SK-N-SH (cell line): ENCODE measurements around the gene RAET1E. TPM values are rescaled to one million over a fixed set of nuclear protein-coding genes. Genes with fewer than 3 reads are reported as not detected.

Source experiments
- CTCF ChIA-PET: fragments of 300-600, 350-600 bp; formaldehyde crosslinking; extraction: SDS; loops from one replicate; lab custom pipeline; 2021; lab: Yijun Ruan, JAX
- POLR2A ChIA-PET: fragments of 350-600 bp; sonication (Branson Sonifier 250); formaldehyde crosslinking; extraction: SDS; loops from one replicate; lab custom pipeline; 2020; ENCODE audit warnings: antibody characterized with exemption, inconsistent platforms; lab: Yijun Ruan, JAX
- DNase-seq: peaks from one replicate; pipeline ENCODE4 v3.0.0; 2012
- H2AFZ ChIP-seq: fragments of 200-600 bp; sonication (generic); 2 replicates; pipeline ENCODE4 v1.8.1; 2016; ENCODE audit warnings: antibody characterized with exemption, mild to moderate bottlenecking, low read depth
- H3F3A ChIP-seq: fragments of 200-600 bp; sonication (generic); replicated peaks from 2 replicates; pipeline ENCODE3; 2016; ENCODE audit warnings: antibody characterized with exemption, mild to moderate bottlenecking; ENCODE audit not compliant: insufficient read depth
- H3K27ac ChIP-seq, 2 experiments: fragments of 200-500 bp in 1 of 2; fragments of 200-600 bp in 1 of 2; sonication (Bioruptor generic) in 1 of 2; sonication (generic), shearing (Covaris generic) in 1 of 2; 2 replicates each; pipeline versions ENCODE4 v1.5.1 to v1.6.1; 2014 to 2016; ENCODE audit warnings: low read depth in 2 of 2, inconsistent platforms in 1 of 2, low read length in 1 of 2, mild to moderate bottlenecking in 1 of 2, mixed read lengths in 1 of 2
- H3K27me3 ChIP-seq: fragments of 200-600 bp; sonication (generic), shearing (Covaris generic); 2 replicates; pipeline ENCODE4 v1.6.1; 2016; ENCODE audit warnings: mixed run types; ENCODE audit not compliant: insufficient read depth
- H3K36me3 ChIP-seq, 2 experiments: fragments of 200-500 bp in 1 of 2; fragments of 200-600 bp in 1 of 2; sonication (Bioruptor generic) in 1 of 2; sonication (generic) in 1 of 2; replicated peaks in 1 of 2; 2 replicates each; pipeline versions ENCODE3 to v1.5.1; 2014 to 2016; ENCODE audit warnings: low read length in 1 of 2, mild to moderate bottlenecking in 1 of 2; ENCODE audit not compliant: insufficient read depth in 2 of 2, control insufficient read depth in 1 of 2
- H3K4me1 ChIP-seq, 2 experiments: fragments of 200-500 bp in 1 of 2; fragments of 200-600 bp in 1 of 2; sonication (Bioruptor generic) in 1 of 2; sonication (generic), shearing (Covaris generic) in 1 of 2; 2 replicates each; pipeline versions ENCODE4 v1.5.1 to v1.6.1; 2014 to 2016; ENCODE audit warnings: low read depth in 1 of 2, low read length in 1 of 2, mixed run types in 1 of 2; ENCODE audit not compliant: insufficient read depth in 2 of 2, control insufficient read depth in 1 of 2
- H3K4me2 ChIP-seq: fragments of 200-600 bp; sonication (generic), shearing (Covaris generic); 2 replicates; pipeline ENCODE4 v1.6.1; 2017; ENCODE audit warnings: mixed run types
- H3K4me3 ChIP-seq, 2 experiments: fragments of 200-500 bp in 1 of 2; fragments of 200-600 bp in 1 of 2; sonication (Bioruptor generic) in 1 of 2; sonication (generic), shearing (Covaris generic) in 1 of 2; 2 replicates each; pipeline versions ENCODE4 v1.5.1 to v1.8.1; 2014 to 2016; ENCODE audit warnings: low read depth in 2 of 2, inconsistent platforms in 1 of 2, low read length in 1 of 2, mild to moderate bottlenecking in 1 of 2, mixed read lengths in 1 of 2, moderate library complexity in 1 of 2
- H3K79me2 ChIP-seq: fragments of 200-600 bp; sonication (generic); 2 replicates; pipeline ENCODE4 v1.8.1; 2017; ENCODE audit warnings: mild to moderate bottlenecking; ENCODE audit not compliant: insufficient read depth
- H3K9ac ChIP-seq: fragments of 200-600 bp; sonication (generic); 2 replicates; pipeline ENCODE4 v1.6.1; 2017; ENCODE audit warnings: mixed run types
- H3K9me2 ChIP-seq: fragments of 200-600 bp; sonication (generic); 2 replicates; pipeline ENCODE4 v1.6.1; 2017; ENCODE audit warnings: mixed run types
- H3K9me3 ChIP-seq: fragments of 200-600 bp; sonication (generic); 2 replicates; pipeline ENCODE4 v1.6.1; 2017; ENCODE audit warnings: mixed run types, mild to moderate bottlenecking, moderate library complexity
- H4K20me1 ChIP-seq: fragments of 200-600 bp; sonication (generic); 2 replicates; pipeline ENCODE4 v1.6.1; 2017; ENCODE audit warnings: mild to moderate bottlenecking, mixed run types; ENCODE audit not compliant: insufficient read depth
- CTCF ChIP-seq: fragments of 200-600 bp; sonication (generic); IDR thresholded peaks from 2 replicates; pipeline ENCODE4 v1.6.1; 2017; ENCODE audit warnings: antibody characterized with exemption, mild to moderate bottlenecking, moderate library complexity
- EZH2phosphoT487 ChIP-seq: fragments of 200-600 bp; sonication (generic); IDR thresholded peaks from 2 replicates; pipeline ENCODE4 v1.6.1; 2017; ENCODE audit warnings: low read depth, mixed run types, mild to moderate bottlenecking, antibody characterized with exemption, moderate library complexity, borderline replicate concordance
- FOSL2 ChIP-seq: IDR thresholded peaks from 2 replicates; pipeline ENCODE4 v1.4.0; 2012; ENCODE audit warnings: low read depth, mild to moderate bottlenecking, moderate library complexity, borderline replicate concordance
- FOXJ3 ChIP-seq: sonication (generic); formaldehyde crosslinking; IDR thresholded peaks from 2 replicates; pipeline ENCODE4 v1.5.1; 2020; ENCODE audit warnings: mild to moderate bottlenecking, missing genetic modification reagents
- GATA2 ChIP-seq: sonication (generic); formaldehyde crosslinking; IDR thresholded peaks from 2 replicates; pipeline ENCODE4 v1.5.0; 2020; ENCODE audit warnings: mild to moderate bottlenecking, missing genetic modification reagents
- MXI1 ChIP-seq: IDR thresholded peaks from 2 replicates; pipeline ENCODE4 v1.6.1; 2012; ENCODE audit warnings: mild to moderate bottlenecking, low read depth, low read length, improper control_type of control experiment
- REST ChIP-seq: IDR thresholded peaks from 2 replicates; pipeline ENCODE4 v1.6.1; 2012; ENCODE audit warnings: mild to moderate bottlenecking, low read depth, low read length, moderate library complexity
- SMC3 ChIP-seq: IDR thresholded peaks from 2 replicates; pipeline ENCODE4 v1.6.1; 2012; ENCODE audit warnings: low read depth, low read length, improper control_type of control experiment
- WGBS: methylation state at CpG from one replicate; pipeline ENCODE4 v1.1.6; 2017; ENCODE audit warnings: low lambda C conversion rate; 5-methylcytosine and 5-hydroxymethylcytosine counted together
- polyA plus RNA-seq, 3 experiments: library from polyadenylated mRNA; depleted of rRNA; stranded (reverse); fragments of >200 nt; gene quantifications; 2 replicates each; pipeline ENCODE4 v1.2.3, GENCODE V29; 2012

Gene RAET1E
- polyA plus RNA-seq, 1 of the 3 experiments (the other 2 are of a cell fraction): 0.15 TPM

- no peak for TF ChIP-seq EZH2phosphoT487
Observed at GRCh38 chr6:149888093-149888492, 9.8 kb downstream of the RAET1E start (continued).

GRCh38 chr6:149887343-149887742 is 10.6 kb downstream of the RAET1E start:
- no peaks in the 10 kb centered on the region for H3K36me3 ChIP-seq
- DNase-seq: no peak
- no peak for TF ChIP-seq CTCF
- TF ChIP-seq FOSL2: peak; percentile 3; the same call in 1 of the 2 replicates
- no peak for TF ChIP-seq GATA2
- TF ChIP-seq, all 33 proteins: peak for 1
- Histone ChIP-seq H3K4me2 (no peak overlapping the region), H2AFZ (no peak overlapping the region), H3K9ac (no peak overlapping the region), H3K27me3 (no peaks in the 10 kb centered on the region), H3K4me3 (no peak overlapping the region), H3F3A (no peaks in the 10 kb centered on the region), H3K79me2 (no peaks in the 10 kb centered on the region), H4K20me1 (no peaks in the 10 kb centered on the region), H3K9me3 (no peaks in the 10 kb centered on the region), H3K9me2 (no peaks in the 10 kb centered on the region), H3K27ac (no peak overlapping the region), H3K4me1 (no peaks in the 10 kb centered on the region)
- ChIA-PET CTCF (interaction anchor here (0.6 to 0.7 kb wide), 2 partner anchors 66 to 120 kb away, joined by 3 read pairs; no protein-coding TSS in a partner anchor), POLR2A (no interaction called here)
- 43% methylated on average over 3 of the region's 3 CpGs for WGBS

GRCh38 chr6:149885888-149886287 is 12.0 kb downstream of the RAET1E start:
- no peak for TF ChIP-seq MXI1
- no peak for TF ChIP-seq REST
- no peak for TF ChIP-seq SMC3
- TF ChIP-seq FOXJ3 (CRISPR knock-in tag): no peak
- POLR2A ChIA-PET: no interaction called here
- CTCF ChIA-PET: interaction anchor here (0.9 kb wide), 2 partner anchors 14 to 162 kb away, joined by 3 read pairs; no protein-coding TSS in a partner anchor
- Histone ChIP-seq H4K20me1 (no peaks in the 10 kb centered on the region), H3K9ac (no peak overlapping the region), H3K79me2 (no peaks in the 10 kb centered on the region), H3K9me2 (no peaks in the 10 kb centered on the region), H3K36me3 (no peaks in the 10 kb centered on the region), H2AFZ (no peak overlapping the region), H3K9me3 (no peaks in the 10 kb centered on the region), H3K4me1 (no peaks in the 10 kb centered on the region), H3F3A (no peaks in the 10 kb centered on the region), H3K27ac (no peak overlapping the region), H3K4me2 (no peak overlapping the region), H3K27me3 (no peaks in the 10 kb centered on the region), H3K4me3 (no peak overlapping the region)
- no peak for DNase-seq
- WGBS: 69% methylated on average over 3 of the region's 3 CpGs
